ENCODE measurements around the gene MB.

Gene MB

DNA sequence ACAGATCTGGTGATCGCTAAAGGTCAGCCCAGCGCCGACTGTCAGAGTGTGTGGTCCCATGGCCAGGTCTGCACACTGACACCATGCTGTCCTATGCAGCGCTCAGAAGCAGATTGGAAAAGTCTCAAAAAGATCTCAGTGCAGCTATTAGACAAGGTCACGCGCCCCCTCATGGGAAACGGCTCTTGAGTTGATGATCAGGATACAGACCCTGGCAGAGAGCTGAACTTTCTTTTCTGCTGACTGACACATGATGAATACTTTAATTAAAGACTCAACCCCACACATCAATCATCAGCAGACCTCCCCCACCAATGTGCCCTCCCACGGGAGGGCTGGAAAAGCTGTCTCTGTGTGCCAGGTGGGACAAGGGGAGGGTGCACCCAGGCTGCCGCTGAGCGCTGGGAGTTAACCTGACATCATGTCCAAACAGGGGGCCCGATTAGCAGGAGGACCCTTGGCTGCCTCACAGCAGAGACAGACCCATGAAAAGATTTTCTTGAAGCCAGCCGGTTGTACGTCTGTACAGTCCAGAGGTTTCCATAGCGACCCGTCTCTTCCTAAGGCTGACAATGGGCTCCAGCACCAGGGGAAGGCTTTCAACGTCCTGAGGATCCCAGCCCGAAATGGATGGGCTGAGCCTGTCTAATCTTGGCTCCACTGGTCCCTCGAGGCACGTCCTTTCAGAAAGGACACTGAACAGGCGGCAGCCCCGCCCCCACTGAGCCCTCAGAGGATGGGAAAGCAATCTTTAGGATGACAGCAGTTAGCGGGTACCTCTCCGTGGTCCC lies 49.6 kb downstream of the MB start:
- DNase-seq (ENCODE audit: extremely low read depth, insufficient read length) = no peak
- Histone ChIP-seq H3K4me3 (replicated peaks; ENCODE audit: low read depth, low read length) (no peak overlapping the region), H3K27me3 (replicated peaks; ENCODE audit: control insufficient read depth, insufficient read depth, low read length) (no peaks in the 10 kb centered on the region; the same call in 1 of the 2 replicates), H3K36me3 (ENCODE audit: control insufficient read depth, insufficient read depth, low read length) (no peaks in the 10 kb centered on the region)
- TF ChIP-seq, protein P1, sequence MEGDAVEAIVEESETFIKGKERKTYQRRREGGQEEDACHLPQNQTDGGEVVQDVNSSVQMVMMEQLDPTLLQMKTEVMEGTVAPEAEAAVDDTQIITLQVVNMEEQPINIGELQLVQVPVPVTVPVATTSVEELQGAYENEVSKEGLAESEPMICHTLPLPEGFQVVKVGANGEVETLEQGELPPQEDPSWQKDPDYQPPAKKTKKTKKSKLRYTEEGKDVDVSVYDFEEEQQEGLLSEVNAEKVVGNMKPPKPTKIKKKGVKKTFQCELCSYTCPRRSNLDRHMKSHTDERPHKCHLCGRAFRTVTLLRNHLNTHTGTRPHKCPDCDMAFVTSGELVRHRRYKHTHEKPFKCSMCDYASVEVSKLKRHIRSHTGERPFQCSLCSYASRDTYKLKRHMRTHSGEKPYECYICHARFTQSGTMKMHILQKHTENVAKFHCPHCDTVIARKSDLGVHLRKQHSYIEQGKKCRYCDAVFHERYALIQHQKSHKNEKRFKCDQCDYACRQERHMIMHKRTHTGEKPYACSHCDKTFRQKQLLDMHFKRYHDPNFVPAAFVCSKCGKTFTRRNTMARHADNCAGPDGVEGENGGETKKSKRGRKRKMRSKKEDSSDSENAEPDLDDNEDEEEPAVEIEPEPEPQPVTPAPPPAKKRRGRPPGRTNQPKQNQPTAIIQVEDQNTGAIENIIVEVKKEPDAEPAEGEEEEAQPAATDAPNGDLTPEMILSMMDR (IDR thresholded peaks at IDR 0.05; ENCODE audit: insufficient read depth, low read length, poor library complexity, severe bottlenecking) = no peak

DNA sequence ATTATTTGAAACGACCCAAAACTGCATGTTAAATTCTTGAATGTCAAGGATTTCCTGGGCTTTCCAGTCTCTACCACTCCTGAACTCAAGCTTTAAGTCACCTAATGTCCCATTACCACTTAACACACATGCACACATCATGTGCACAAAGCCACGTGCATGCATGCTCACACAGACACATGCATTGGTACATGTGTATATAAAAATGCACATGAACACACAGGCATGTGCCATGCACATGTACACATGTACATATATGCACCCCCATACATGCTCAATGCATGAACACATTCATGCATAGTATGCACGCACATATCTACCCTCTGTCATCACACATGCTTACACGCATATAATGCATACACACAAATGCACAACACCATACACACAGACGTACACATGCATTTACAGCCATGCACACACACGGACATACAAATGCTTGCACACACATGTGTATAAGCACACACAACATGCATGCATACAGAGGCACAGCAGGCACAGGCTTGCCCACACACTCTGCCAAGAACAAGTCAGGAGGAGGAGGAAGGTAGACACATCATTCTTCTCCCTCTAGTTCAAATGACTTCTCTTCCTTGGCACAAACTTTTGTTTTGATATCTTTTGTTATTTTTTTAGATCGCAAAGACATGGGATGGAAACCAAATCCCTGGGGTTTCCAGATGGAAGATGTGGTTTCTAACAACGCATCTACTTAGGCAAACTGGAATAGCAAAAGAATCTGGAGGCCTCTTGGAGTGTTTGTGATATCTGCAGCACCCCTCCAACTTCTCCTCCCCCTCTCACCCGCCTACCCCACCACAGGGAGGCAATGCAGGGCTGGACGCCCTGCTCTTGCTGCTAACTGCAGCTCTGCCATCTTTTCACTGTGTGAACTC lies 51.9 kb downstream of the MB start:
- no peak for DNase-seq (ENCODE audit: extremely low read depth, insufficient read length)
- Histone ChIP-seq H3K36me3 (ENCODE audit: control insufficient read depth, insufficient read depth, low read length) (no peaks in the 10 kb centered on the region), H3K27me3 (replicated peaks; ENCODE audit: control insufficient read depth, insufficient read depth, low read length) (no peaks in the 10 kb centered on the region; the same call in none of the 2 replicates), H3K4me3 (replicated peaks; ENCODE audit: low read depth, low read length) (no peak overlapping the region)
- TF ChIP-seq, protein P1 (IDR thresholded peaks at IDR 0.05; ENCODE audit: insufficient read depth, low read length, poor library complexity, severe bottlenecking) = no peak

GRCh38 chr22:35563211-35563610 lies 53.9 kb downstream of the MB start:
- DNase-seq (ENCODE audit: extremely low read depth, insufficient read length) = no peak
- TF ChIP-seq, protein P1 (IDR thresholded peaks at IDR 0.05; ENCODE audit: insufficient read depth, low read length, poor library complexity, severe bottlenecking) = no peak
- H3K4me3 ChIP-seq (replicated peaks; ENCODE audit: low read depth, low read length) = no peak overlapping the region
- H3K36me3 ChIP-seq (ENCODE audit: control insufficient read depth, insufficient read depth, low read length) = no peaks in the 10 kb centered on the region
- H3K27me3 ChIP-seq (replicated peaks; ENCODE audit: control insufficient read depth, insufficient read depth, low read length) = no peaks in the 10 kb centered on the region; the same call in none of the 2 replicates

GRCh38 chr22:35561796-35562526 lies 55.2 kb downstream of the MB start:
- Histone ChIP-seq H3K27me3 (replicated peaks; ENCODE audit: control insufficient read depth, insufficient read depth, low read length) (no peaks in the 10 kb centered on the region; the same call in none of the 2 replicates), H3K4me3 (replicated peaks; ENCODE audit: low read depth, low read length) (no peak overlapping the region), H3K36me3 (ENCODE audit: control insufficient read depth, insufficient read depth, low read length) (no peaks in the 10 kb centered on the region)
- DNase-seq (ENCODE audit: extremely low read depth, insufficient read length) = no peak
- TF ChIP-seq, protein P1 (IDR thresholded peaks at IDR 0.05; ENCODE audit: insufficient read depth, low read length, poor library complexity, severe bottlenecking) = no peak

DNA sequence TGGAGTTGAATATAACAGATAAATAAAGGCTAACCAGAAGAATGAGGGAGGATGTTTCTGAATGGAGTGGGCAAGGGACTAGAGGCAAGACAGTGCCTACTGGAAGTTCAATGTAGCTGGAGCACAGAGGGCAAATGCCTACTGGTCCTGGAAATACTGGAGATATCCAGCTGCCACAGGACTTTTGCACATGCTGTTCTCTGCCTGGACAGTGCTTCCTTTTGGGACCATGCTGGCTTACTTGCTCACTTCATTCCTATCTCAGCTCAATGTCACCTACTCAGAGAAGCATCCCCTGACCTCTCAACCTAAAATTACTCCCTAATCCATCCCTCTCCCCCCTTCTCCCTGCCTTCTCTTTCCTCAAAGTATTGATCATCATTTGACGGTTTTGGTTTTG lies 56.3 kb downstream of the MB start:
- H3K36me3 ChIP-seq (ENCODE audit: control insufficient read depth, insufficient read depth, low read length) = no peaks in the 10 kb centered on the region
- H3K27me3 ChIP-seq (replicated peaks; ENCODE audit: control insufficient read depth, insufficient read depth, low read length) = no peaks in the 10 kb centered on the region; the same call in none of the 2 replicates
- no peak for DNase-seq (ENCODE audit: extremely low read depth, insufficient read length)
- H3K4me3 ChIP-seq (replicated peaks; ENCODE audit: low read depth, low read length) = no peak overlapping the region
- TF ChIP-seq, protein P1 (IDR thresholded peaks at IDR 0.05; ENCODE audit: insufficient read depth, low read length, poor library complexity, severe bottlenecking) = no peak
